Measurements from ENCODE around the gene HES7.

The HES7 gene

DNA sequence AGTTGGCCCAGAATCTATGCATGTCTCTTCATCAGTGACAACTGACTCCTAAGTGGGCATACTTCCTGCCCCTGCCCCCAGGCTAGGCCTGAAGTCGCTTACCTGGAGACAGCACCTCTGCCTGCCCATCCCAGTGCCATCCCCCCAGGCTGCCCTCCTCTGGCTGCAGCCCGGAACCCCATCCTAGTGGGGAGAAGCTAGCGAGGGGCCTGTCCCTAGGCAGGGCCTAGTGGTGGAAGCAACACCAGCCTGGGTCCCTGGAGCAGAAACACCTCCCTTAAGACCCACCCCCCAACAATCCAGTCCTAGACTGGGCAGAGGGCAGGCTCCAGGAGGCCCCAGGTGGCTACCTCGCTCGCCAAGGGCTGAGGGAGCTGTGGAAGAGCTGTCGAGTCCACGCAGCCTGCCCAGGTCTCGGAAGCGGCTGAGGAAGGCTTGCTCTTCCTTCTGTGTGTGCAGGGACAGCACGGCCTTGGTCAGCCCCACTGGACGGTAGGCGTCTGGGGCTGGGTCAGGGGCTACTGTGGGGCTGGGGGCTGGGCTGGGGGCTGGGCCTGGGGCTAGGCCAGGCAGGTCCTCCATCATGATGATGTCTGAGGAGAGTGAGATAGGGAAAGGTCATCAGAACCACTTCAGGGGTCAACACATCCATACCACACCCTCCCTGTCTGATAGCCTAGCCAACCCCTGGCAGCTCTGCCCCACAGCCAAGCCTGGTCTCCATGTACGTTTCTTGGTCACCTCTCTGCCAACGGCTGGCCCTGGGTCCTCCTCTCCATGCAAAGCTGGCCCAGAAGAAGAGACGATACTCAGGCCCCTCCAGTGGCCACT lies 20.7 kb upstream of the HES7 start:
- Histone ChIP-seq H3K27ac (ENCODE audit: low read length) (no peak overlapping the region), H3K4me2 (ENCODE audit: low read length) (no peak overlapping the region), H4K20me1 (ENCODE audit: insufficient read depth, low read length) (no peaks in the 10 kb centered on the region), H3K4me1 (ENCODE audit: low read length) (no peaks in the 10 kb centered on the region), H3K9ac (ENCODE audit: low read length) (no peak overlapping the region), H2AFZ (ENCODE audit: low read depth, low read length) (no peak overlapping the region), H3K36me3 (replicated peaks; ENCODE audit: low read depth, low read length) (no peaks in the 10 kb centered on the region), H3K27me3 (ENCODE audit: low read depth, low read length) (no peaks in the 10 kb centered on the region), H3K9me3 (ENCODE audit: insufficient read depth, low read length) (no peaks in the 10 kb centered on the region), H3K79me2 (ENCODE audit: low read length) (no peaks in the 10 kb centered on the region), H3K4me3 (ENCODE audit: low read length) (no peak overlapping the region)
- no peak for TF ChIP-seq EZH2phosphoT487 (IDR thresholded peaks at IDR 0.05; ENCODE audit: low read depth)
- TF ChIP-seq, protein P1, sequence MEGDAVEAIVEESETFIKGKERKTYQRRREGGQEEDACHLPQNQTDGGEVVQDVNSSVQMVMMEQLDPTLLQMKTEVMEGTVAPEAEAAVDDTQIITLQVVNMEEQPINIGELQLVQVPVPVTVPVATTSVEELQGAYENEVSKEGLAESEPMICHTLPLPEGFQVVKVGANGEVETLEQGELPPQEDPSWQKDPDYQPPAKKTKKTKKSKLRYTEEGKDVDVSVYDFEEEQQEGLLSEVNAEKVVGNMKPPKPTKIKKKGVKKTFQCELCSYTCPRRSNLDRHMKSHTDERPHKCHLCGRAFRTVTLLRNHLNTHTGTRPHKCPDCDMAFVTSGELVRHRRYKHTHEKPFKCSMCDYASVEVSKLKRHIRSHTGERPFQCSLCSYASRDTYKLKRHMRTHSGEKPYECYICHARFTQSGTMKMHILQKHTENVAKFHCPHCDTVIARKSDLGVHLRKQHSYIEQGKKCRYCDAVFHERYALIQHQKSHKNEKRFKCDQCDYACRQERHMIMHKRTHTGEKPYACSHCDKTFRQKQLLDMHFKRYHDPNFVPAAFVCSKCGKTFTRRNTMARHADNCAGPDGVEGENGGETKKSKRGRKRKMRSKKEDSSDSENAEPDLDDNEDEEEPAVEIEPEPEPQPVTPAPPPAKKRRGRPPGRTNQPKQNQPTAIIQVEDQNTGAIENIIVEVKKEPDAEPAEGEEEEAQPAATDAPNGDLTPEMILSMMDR (IDR thresholded peaks at IDR 0.05; ENCODE audit: low read depth, low read length): no peak

DNA sequence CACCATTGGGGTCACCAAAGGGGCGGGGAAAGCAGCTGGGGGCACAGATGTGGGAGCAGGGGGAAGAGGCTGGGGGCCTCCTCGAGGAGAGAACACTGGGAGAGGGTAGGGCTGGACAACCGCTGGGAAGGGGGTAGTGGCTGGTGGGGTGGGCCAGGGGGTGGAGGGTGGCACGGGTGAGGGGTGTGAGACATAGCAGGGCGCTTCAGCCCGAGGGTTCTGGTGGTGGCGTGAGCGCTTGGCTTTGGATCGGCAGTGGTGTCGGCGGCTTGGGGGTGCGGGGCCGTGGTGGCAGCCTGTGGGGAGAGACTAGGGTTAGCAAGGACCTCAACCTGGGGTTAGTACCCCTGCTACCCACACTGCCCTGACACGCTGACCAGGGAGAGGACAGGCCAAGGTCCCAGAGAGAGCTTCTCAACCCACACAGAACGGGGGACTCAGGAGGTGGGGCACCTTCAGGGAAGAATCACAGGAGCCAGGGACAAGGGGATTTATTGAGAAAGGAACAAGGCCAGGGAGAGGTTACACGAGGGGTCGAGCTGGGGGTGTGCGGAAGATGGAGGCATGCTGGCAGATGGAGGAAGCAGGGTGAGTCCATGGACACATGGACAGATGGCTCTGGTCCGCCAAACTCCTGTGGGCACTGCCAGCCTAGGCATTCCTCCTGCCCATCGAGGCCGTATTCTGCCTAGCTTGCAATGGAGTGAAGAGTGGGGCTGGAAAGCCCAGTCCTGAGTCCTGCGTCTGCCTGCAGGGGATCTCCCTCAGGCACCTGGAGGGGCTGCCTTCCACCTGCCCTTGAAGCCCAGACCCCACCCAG lies 19.9 kb upstream of the HES7 start:
- no peaks in the 10 kb centered on the region for H3K4me1 ChIP-seq (ENCODE audit: low read length)
- no peaks in the 10 kb centered on the region for H3K79me2 ChIP-seq (ENCODE audit: low read length)
- TF ChIP-seq EZH2phosphoT487 (IDR thresholded peaks at IDR 0.05; ENCODE audit: low read depth): no peak
- TF ChIP-seq, protein P1 (IDR thresholded peaks at IDR 0.05; ENCODE audit: low read depth, low read length): no peak
- H3K4me2 ChIP-seq (ENCODE audit: low read length): no peak overlapping the region
- H3K4me3 ChIP-seq (ENCODE audit: low read length): no peak overlapping the region
- no peaks in the 10 kb centered on the region for H3K27me3 ChIP-seq (ENCODE audit: low read depth, low read length)
- no peaks in the 10 kb centered on the region for H3K9me3 ChIP-seq (ENCODE audit: insufficient read depth, low read length)
- no peak overlapping the region for H3K27ac ChIP-seq (ENCODE audit: low read length)
- no peak overlapping the region for H2AFZ ChIP-seq (ENCODE audit: low read depth, low read length)
- no peak overlapping the region for H3K9ac ChIP-seq (ENCODE audit: low read length)
- H3K36me3 ChIP-seq (replicated peaks; ENCODE audit: low read depth, low read length): no peaks in the 10 kb centered on the region
- no peaks in the 10 kb centered on the region for H4K20me1 ChIP-seq (ENCODE audit: insufficient read depth, low read length)

DNA sequence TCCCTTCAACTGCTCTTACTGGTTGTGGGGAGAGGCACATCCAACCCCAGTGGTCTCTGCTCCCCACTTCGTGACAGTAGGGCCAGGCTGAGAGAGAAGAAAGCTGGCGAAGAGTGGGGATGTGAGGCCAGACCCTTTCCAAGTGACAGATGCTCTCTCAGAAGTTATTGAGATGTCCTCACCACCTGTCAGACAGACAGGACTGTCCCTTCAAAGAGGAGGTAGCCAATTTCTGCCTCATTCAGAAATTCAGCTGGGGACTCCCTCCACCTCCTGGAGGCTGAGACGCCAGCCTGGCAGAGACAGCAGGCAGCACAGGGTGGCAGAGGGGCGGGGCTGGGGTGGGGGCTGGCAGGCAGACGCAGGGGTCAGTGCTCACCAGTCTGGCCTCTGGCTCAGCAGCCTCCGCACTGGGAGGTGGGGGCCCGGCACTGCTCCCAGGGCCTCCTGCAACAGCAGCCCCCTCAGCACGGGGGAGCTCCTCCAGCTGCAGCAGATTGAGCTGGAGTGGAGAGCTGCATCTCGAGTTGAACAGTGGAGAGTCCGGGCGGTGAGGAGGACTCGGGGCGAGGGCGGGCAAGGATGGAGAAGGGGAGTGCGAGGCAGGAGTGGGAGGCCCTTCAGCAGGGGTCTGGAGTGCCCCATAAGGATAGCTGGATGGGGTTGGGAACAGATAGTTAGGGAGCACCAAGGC lies 19.1 kb upstream of the HES7 start:
- no peak overlapping the region for H2AFZ ChIP-seq (ENCODE audit: low read depth, low read length)
- no peaks in the 10 kb centered on the region for H3K79me2 ChIP-seq (ENCODE audit: low read length)
- H3K4me2 ChIP-seq (ENCODE audit: low read length): no peak overlapping the region
- H4K20me1 ChIP-seq (ENCODE audit: insufficient read depth, low read length): no peaks in the 10 kb centered on the region
- no peaks in the 10 kb centered on the region for H3K9me3 ChIP-seq (ENCODE audit: insufficient read depth, low read length)
- H3K4me3 ChIP-seq (ENCODE audit: low read length): no peak overlapping the region
- no peaks in the 10 kb centered on the region for H3K4me1 ChIP-seq (ENCODE audit: low read length)
- H3K27me3 ChIP-seq (ENCODE audit: low read depth, low read length): no peaks in the 10 kb centered on the region
- H3K36me3 ChIP-seq (replicated peaks; ENCODE audit: low read depth, low read length): no peaks in the 10 kb centered on the region
- no peak overlapping the region for H3K27ac ChIP-seq (ENCODE audit: low read length)
- H3K9ac ChIP-seq (ENCODE audit: low read length): no peak overlapping the region
- no peak for TF ChIP-seq EZH2phosphoT487 (IDR thresholded peaks at IDR 0.05; ENCODE audit: low read depth)
- TF ChIP-seq, protein P1 (IDR thresholded peaks at IDR 0.05; ENCODE audit: low read depth, low read length): no peak
